GM23338 (cell line): ENCODE measurements around the gene PLA2G4F.

ENCODE experiments used
- EZH2 ChIP-seq: fragments of 200-600 bp; sonication (generic); IDR thresholded peaks from one replicate; pipeline ENCODE4 v1.8.0; 2017; ENCODE audit warnings: antibody characterized with exemption, mild to moderate bottlenecking, low read depth; ENCODE audit not compliant: unreplicated experiment
- TF ChIP-seq, protein P1 (sequence below): IDR thresholded peaks from one replicate; pipeline ENCODE4 v1.6.1; 2018; ENCODE audit warnings: antibody characterized with exemption; ENCODE audit not compliant: unreplicated experiment
- TF ChIP-seq, protein P2 (sequence below), 2 experiments: fragments of 200-600 bp in 1 of 2; sonication (generic) in 1 of 2; conservative IDR thresholded peaks; 2 replicates each; pipeline versions ENCODE4 v1.5.1 to v1.6.1; 2016 to 2017; ENCODE audit warnings: antibody characterized with exemption in 2 of 2, low read depth in 2 of 2, mild to moderate bottlenecking in 2 of 2, moderate library complexity in 1 of 2

DNA sequence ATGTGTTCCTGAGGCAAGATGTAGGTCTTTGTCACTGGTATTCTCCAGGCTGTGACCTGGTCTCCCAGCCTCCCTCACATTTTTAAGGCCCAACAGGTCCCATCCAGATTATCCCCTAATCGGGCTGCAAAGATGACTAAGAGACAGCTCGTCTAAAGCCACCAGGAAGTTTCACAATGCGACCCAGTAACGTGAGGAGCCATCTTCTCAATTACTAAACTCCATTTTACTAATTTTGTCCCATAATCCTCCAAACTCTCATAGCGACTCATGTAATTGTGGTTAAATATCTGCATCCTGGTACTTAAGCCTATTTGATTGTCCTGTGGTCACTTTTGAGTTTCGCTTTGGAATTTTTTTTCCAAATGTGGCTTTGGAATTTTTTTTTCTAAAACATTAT, 8.7 kb upstream of the PLA2G4F start:
- no peak for TF ChIP-seq EZH2
- TF ChIP-seq, protein P1, sequence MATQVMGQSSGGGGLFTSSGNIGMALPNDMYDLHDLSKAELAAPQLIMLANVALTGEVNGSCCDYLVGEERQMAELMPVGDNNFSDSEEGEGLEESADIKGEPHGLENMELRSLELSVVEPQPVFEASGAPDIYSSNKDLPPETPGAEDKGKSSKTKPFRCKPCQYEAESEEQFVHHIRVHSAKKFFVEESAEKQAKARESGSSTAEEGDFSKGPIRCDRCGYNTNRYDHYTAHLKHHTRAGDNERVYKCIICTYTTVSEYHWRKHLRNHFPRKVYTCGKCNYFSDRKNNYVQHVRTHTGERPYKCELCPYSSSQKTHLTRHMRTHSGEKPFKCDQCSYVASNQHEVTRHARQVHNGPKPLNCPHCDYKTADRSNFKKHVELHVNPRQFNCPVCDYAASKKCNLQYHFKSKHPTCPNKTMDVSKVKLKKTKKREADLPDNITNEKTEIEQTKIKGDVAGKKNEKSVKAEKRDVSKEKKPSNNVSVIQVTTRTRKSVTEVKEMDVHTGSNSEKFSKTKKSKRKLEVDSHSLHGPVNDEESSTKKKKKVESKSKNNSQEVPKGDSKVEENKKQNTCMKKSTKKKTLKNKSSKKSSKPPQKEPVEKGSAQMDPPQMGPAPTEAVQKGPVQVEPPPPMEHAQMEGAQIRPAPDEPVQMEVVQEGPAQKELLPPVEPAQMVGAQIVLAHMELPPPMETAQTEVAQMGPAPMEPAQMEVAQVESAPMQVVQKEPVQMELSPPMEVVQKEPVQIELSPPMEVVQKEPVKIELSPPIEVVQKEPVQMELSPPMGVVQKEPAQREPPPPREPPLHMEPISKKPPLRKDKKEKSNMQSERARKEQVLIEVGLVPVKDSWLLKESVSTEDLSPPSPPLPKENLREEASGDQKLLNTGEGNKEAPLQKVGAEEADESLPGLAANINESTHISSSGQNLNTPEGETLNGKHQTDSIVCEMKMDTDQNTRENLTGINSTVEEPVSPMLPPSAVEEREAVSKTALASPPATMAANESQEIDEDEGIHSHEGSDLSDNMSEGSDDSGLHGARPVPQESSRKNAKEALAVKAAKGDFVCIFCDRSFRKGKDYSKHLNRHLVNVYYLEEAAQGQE, result no peak
- TF ChIP-seq, protein P2, sequence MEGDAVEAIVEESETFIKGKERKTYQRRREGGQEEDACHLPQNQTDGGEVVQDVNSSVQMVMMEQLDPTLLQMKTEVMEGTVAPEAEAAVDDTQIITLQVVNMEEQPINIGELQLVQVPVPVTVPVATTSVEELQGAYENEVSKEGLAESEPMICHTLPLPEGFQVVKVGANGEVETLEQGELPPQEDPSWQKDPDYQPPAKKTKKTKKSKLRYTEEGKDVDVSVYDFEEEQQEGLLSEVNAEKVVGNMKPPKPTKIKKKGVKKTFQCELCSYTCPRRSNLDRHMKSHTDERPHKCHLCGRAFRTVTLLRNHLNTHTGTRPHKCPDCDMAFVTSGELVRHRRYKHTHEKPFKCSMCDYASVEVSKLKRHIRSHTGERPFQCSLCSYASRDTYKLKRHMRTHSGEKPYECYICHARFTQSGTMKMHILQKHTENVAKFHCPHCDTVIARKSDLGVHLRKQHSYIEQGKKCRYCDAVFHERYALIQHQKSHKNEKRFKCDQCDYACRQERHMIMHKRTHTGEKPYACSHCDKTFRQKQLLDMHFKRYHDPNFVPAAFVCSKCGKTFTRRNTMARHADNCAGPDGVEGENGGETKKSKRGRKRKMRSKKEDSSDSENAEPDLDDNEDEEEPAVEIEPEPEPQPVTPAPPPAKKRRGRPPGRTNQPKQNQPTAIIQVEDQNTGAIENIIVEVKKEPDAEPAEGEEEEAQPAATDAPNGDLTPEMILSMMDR (conservative IDR thresholded peaks at IDR 0.05; ENCODE audit: low read depth in 2 of 2), result no peak
